HepG2 (cell line): Measurements from ENCODE around the gene PRKACB. TPM values are rescaled to one million over a fixed set of nuclear protein-coding genes. Genes with fewer than 3 reads are reported as not detected.

Experiments used
- ATAC-seq: fragments of 200-7000 bp; cut with Tn5 transposase; 3 replicates; pipeline ENCODE4 v1.9.1; 2020; ENCODE audit warnings: mild to moderate bottlenecking, moderate library complexity
- BruUV-seq: library from RNA; stranded (reverse); fragments of 400-500 nt; replicated peaks from 2 replicates; lab custom pipeline; 2021; lab: Mats Ljungman, UMichigan
- CTCF ChIA-PET: fragments of 300-600 bp; formaldehyde crosslinking; extraction: SDS; loops from one replicate; lab custom pipeline; 2021; ENCODE audit warnings: low total read pairs, inconsistent platforms, low intra/inter-chr PET ratio; lab: Yijun Ruan, JAX
- POLR2A ChIA-PET: fragments of 350-600 bp; sonication (Branson Sonifier 250); formaldehyde crosslinking; loops from one replicate; lab custom pipeline; 2020; ENCODE audit warnings: antibody characterized with exemption, inconsistent platforms; lab: Yijun Ruan, JAX
- DNase-seq: peaks from one replicate; pipeline ENCODE4 v3.0.0-alpha.2; 2015; ENCODE audit warnings: low spot score
- FAIRE-seq: peaks from 3 replicates; lab custom pipeline; 2011; peaks lifted over from hg19 to GRCh38; lab: Jason Lieb, UNC
- H2AFZ ChIP-seq: one replicate; pipeline ENCODE4 v1.6.1; 2011; ENCODE audit warnings: low read length, inconsistent platforms
- H3K27ac ChIP-seq: fragments of 300-600 bp; 3 replicates; pipeline ENCODE4 v1.8.0; 2011; ENCODE audit warnings: mixed run types, mild to moderate bottlenecking, mixed read lengths, low read length, inconsistent platforms; ENCODE audit not compliant: insufficient read depth; ENCODE audit errors: extremely low read length
- H3K27me3 ChIP-seq, 2 experiments: fragments of 200-600 bp in 1 of 2; 2 replicates in 1 of 2; 3 replicates in 1 of 2; pipeline versions ENCODE4 v1.6.0 to v1.8.0; 2011; ENCODE audit warnings: low read length in 2 of 2, mild to moderate bottlenecking in 2 of 2, moderate library complexity in 2 of 2, inconsistent platforms in 1 of 2; ENCODE audit not compliant: insufficient read depth in 2 of 2, control insufficient read depth in 1 of 2
- H3K36me3 ChIP-seq, 2 experiments: fragments of 200-600 bp in 1 of 2; replicated peaks in 1 of 2; 2 replicates in 1 of 2; 3 replicates in 1 of 2; pipeline versions ENCODE4 v1.5.1 to v1.8.0; 2011; ENCODE audit warnings: low read length in 2 of 2, inconsistent platforms in 1 of 2; ENCODE audit not compliant: insufficient read depth in 2 of 2, control insufficient read depth in 1 of 2
- H3K4me1 ChIP-seq: 2 replicates; pipeline ENCODE4 v1.5.1; 2012; ENCODE audit warnings: low read length, inconsistent platforms; ENCODE audit not compliant: insufficient read depth
- H3K4me2 ChIP-seq: 2 replicates; pipeline ENCODE4 v1.6.0; 2011; ENCODE audit warnings: low read depth, low read length, inconsistent platforms
- H3K4me3 ChIP-seq, 3 experiments: fragments of 200-600 bp in 1 of 3; sonication (generic), shearing (Covaris generic) in 1 of 3; replicated peaks in 1 of 3; 2 replicates each; pipeline ENCODE4 v1.5.1; 2011 to 2016; ENCODE audit warnings: low read length in 3 of 3, inconsistent platforms in 2 of 3, low read depth in 2 of 3, mild to moderate bottlenecking in 2 of 3, control low read depth in 1 of 3, mixed read lengths in 1 of 3; ENCODE audit not compliant: insufficient read depth in 1 of 3
- H3K79me2 ChIP-seq: one replicate; pipeline ENCODE4 v1.6.1; 2011; ENCODE audit warnings: low read length, inconsistent platforms; ENCODE audit not compliant: insufficient read depth
- H3K9ac ChIP-seq: 2 replicates; pipeline ENCODE4 v1.6.0; 2011; ENCODE audit warnings: mild to moderate bottlenecking, low read depth, low read length, inconsistent platforms; ENCODE audit not compliant: insufficient read depth
- H3K9me3 ChIP-seq: 2 replicates; pipeline ENCODE4 v1.5.1; 2012; ENCODE audit warnings: mild to moderate bottlenecking, low read length
- H4K20me1 ChIP-seq: 2 replicates; pipeline ENCODE4 v1.6.0; 2011; ENCODE audit warnings: inconsistent platforms, mild to moderate bottlenecking, low read length, moderate library complexity; ENCODE audit not compliant: insufficient read depth
- BHLHE40 ChIP-seq: IDR thresholded peaks from 2 replicates; pipeline ENCODE4 v1.6.1; 2011; ENCODE audit warnings: low read length, improper control_type of control experiment
- GATA4 ChIP-seq: sonication (generic); IDR thresholded peaks from 2 replicates; pipeline ENCODE4 v1.6.1; 2016; ENCODE audit warnings: antibody characterized with exemption, low read depth, borderline replicate concordance
- KMT2A ChIP-seq: sonication (generic); formaldehyde crosslinking; IDR thresholded peaks from 2 replicates; pipeline ENCODE4 v1.4.0; 2020; ENCODE audit warnings: missing genetic modification reagents
- MED13 ChIP-seq: sonication (generic); formaldehyde crosslinking; IDR thresholded peaks from 2 replicates; pipeline ENCODE4 v1.5.0; 2020; ENCODE audit warnings: missing genetic modification reagents
- NFKB2 ChIP-seq: sonication (generic); formaldehyde crosslinking; IDR thresholded peaks from 2 replicates; pipeline ENCODE4 v1.4.0; 2020; ENCODE audit warnings: missing genetic modification reagents, borderline replicate concordance
- SRSF4 ChIP-seq: fragments of 200-400 bp; formaldehyde crosslinking; IDR thresholded peaks from one replicate; pipeline ENCODE4 v1.6.1; 2018; ENCODE audit warnings: mild to moderate bottlenecking, low read depth, low read length, moderate library complexity; ENCODE audit not compliant: poor library complexity, severe bottlenecking
- ZNF350 ChIP-seq: sonication (generic); formaldehyde crosslinking; IDR thresholded peaks from 2 replicates; pipeline ENCODE4 v1.4.0; 2020; ENCODE audit warnings: mild to moderate bottlenecking, low read depth, missing genetic modification reagents, borderline replicate concordance
- ZNF558 ChIP-seq: sonication (generic); formaldehyde crosslinking; IDR thresholded peaks from 2 replicates; pipeline ENCODE4 v1.9.0; 2022; ENCODE audit warnings: mild to moderate bottlenecking, missing genetic modification reagents, borderline replicate concordance
- ZNF589 ChIP-seq: sonication (generic); formaldehyde crosslinking; conservative IDR thresholded peaks from 2 replicates; pipeline ENCODE4 v1.8.0; 2022; ENCODE audit warnings: mild to moderate bottlenecking, moderate library complexity, missing genetic modification reagents
- WGBS: methylation state at CpG from one replicate; pipeline ENCODE4 v1.1.6; 2017; ENCODE audit warnings: low lambda C conversion rate; 5-methylcytosine and 5-hydroxymethylcytosine counted together
- in situ Hi-C: cut with HindIII; loops from 2 replicates; pipeline ENCODE4 v1.10.0; 2017; ENCODE audit warnings: low pct_unique_long_range_greater_than_20kb; ENCODE audit not compliant: extremely low pct_ligation_motif_present
- intact Hi-C: fragments of 100-400 bp; cut with micrococcal nuclease; formaldehyde crosslinking; loops from one replicate; pipeline ENCODE4 v1.10.0; 2022; ENCODE audit not compliant: unreplicated experiment
- polyA plus RNA-seq, 8 experiments: library from polyadenylated mRNA; depleted of rRNA in 3 of 8; stranded (reverse) in 7 of 8; unstranded in 1 of 8; fragments of >200 nt; fragmentation: Illumina TruSeq in 4 of 8; extraction: Trizol in 4 of 8; gene quantifications; 2 replicates each; pipeline versions ENCODE4 v1.2.1 to v1.2.3, GENCODE V29; 2011 to 2016; ENCODE audit warnings: low read depth in 4 of 8, missing spikeins in 1 of 8, mixed read lengths in 1 of 8; ENCODE audit not compliant: insufficient read depth in 1 of 8
- total RNA-seq, 5 experiments: library from RNA; depleted of rRNA; stranded (reverse); fragments of >200 nt; fragmentation: Illumina TruSeq; extraction: Trizol; gene quantifications; 2 replicates each; pipeline ENCODE4 v1.2.3, GENCODE V29; 2016; ENCODE audit warnings: low read depth in 1 of 5
- TF ChIP-seq, protein P1 (sequence below): sonication (generic); formaldehyde crosslinking; IDR thresholded peaks from 2 replicates; pipeline ENCODE4 v1.4.0; 2020; ENCODE audit warnings: missing genetic modification reagents, mild to moderate bottlenecking, borderline replicate concordance
- TF ChIP-seq, protein P2 (sequence below): sonication (generic); formaldehyde crosslinking; IDR thresholded peaks from 2 replicates; pipeline ENCODE4 v1.4.0; 2020; ENCODE audit warnings: missing genetic modification reagents

The PRKACB gene
- total and polyA plus RNA-seq, 2 of the 13 experiments (the other 11 are each of a cell fraction or from before 2014, with no cell fraction given), result 3.5 to 5.8 TPM

DNA sequence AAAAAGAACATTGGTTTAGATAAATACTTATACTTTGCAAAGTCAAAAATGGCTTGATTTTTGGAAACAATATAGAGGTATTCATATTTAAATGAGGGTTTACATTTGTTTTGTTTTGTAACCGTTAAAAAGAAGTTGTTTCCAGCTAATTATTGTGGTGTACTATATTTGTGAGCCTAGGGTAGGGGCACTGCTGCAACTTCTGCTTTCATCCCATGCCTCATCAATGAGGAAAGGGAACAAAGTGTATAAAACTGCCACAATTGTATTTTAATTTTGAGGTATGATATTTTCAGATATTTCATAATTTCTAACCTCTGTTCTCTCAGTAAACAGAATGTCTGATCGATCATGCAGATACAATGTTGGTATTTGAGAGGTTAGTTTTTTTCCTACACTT is 92.2 kb downstream of the PRKACB start:
- Histone ChIP-seq H4K20me1 (no peaks in the 10 kb centered on the region), H3K4me1 (no peaks in the 10 kb centered on the region), H3K27ac (no peak overlapping the region), H3K9me3 (no peaks in the 10 kb centered on the region), H2AFZ (no peak overlapping the region), H3K36me3 (no peaks in the 10 kb centered on the region), H3K27me3 (no peaks in the 10 kb centered on the region), H3K4me3 (no peak overlapping the region), H3K79me2 (no peaks in the 10 kb centered on the region), H3K9ac (no peak overlapping the region), H3K4me2 (no peak overlapping the region)
- 32% methylated on average over 2 of the region's 2 CpGs for WGBS
- no peak for FAIRE-seq
- intact Hi-C loops (no loop called here), in situ Hi-C loops (no loop called here)
- TF ChIP-seq ZNF589 (CRISPR knock-in tag) (no peak), ZNF350 (no peak), BHLHE40 (no peak), ZNF558 (CRISPR knock-in tag) (no peak), GATA4 (no peak), KMT2A (no peak), MED13 (CRISPR knock-in tag) (no peak), SRSF4 (no peak), NFKB2 (no peak)
- TF ChIP-seq, protein P1, sequence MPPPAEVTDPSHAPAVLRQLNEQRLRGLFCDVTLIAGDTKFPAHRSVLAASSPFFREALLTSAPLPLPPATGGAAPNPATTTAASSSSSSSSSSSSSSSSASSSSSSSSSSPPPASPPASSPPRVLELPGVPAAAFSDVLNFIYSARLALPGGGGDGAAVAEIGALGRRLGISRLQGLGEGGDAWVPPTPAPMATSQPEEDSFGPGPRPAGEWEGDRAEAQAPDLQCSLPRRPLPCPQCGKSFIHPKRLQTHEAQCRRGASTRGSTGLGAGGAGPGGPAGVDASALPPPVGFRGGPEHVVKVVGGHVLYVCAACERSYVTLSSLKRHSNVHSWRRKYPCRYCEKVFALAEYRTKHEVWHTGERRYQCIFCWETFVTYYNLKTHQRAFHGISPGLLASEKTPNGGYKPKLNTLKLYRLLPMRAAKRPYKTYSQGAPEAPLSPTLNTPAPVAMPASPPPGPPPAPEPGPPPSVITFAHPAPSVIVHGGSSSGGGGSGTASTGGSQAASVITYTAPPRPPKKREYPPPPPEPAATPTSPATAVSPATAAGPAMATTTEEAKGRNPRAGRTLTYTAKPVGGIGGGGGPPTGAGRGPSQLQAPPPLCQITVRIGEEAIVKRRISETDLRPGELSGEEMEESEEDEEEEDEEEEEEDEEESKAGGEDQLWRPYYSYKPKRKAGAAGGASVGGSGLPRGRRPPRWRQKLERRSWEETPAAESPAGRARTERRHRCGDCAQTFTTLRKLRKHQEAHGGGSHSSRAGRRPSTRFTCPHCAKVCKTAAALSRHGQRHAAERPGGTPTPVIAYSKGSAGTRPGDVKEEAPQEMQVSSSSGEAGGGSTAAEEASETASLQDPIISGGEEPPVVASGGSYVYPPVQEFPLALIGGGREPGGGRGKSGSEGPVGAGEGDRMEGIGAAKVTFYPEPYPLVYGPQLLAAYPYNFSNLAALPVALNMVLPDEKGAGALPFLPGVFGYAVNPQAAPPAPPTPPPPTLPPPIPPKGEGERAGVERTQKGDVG, result no peak
- TF ChIP-seq, protein P2, sequence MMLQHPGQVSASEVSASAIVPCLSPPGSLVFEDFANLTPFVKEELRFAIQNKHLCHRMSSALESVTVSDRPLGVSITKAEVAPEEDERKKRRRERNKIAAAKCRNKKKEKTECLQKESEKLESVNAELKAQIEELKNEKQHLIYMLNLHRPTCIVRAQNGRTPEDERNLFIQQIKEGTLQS (CRISPR knock-in tag), result no peak
- POLR2A ChIA-PET, result no interaction called here
- ATAC-seq, result no peak
- no TSS peak for BruUV-seq
- no peak for DNase-seq
- CTCF ChIA-PET, result no interaction called here
